ENCODE measurements around the gene DDR2. TPM values are rescaled to one million over a fixed set of nuclear protein-coding genes. Genes with fewer than 3 reads are reported as not detected.

The DDR2 gene
- total and polyA plus RNA-seq, 2 of the 4 experiments (the other 2 are of a cell fraction) = 66.1 to 245 TPM

GRCh38 chr1:162829268-162829667 is 197.0 kb downstream of the DDR2 start:
- TF ChIP-seq CTCF (conservative IDR thresholded peaks at IDR 0.05; ENCODE audit: low read depth, low read length) (no peak), MAFK (IDR thresholded peaks at IDR 0.05; ENCODE audit: low read depth, low read length) (no peak), CHD1 (IDR thresholded peaks at IDR 0.05; ENCODE audit: low read depth, low read length) (no peak), RFX5 (IDR thresholded peaks at IDR 0.05; ENCODE audit: low read depth, low read length) (no peak), MAZ (IDR thresholded peaks at IDR 0.05; ENCODE audit: borderline replicate concordance, low read depth, low read length) (no peak), SMC3 (IDR thresholded peaks at IDR 0.05; ENCODE audit: low read depth, low read length) (no peak), RAD21 (IDR thresholded peaks at IDR 0.05; ENCODE audit: low read length) (no peak), NFE2L2 (IDR thresholded peaks at IDR 0.05; ENCODE audit: low read depth, low read length) (no peak), FOS (IDR thresholded peaks at IDR 0.05; ENCODE audit: low read depth, low read length) (no peak), MXI1 (IDR thresholded peaks at IDR 0.05; ENCODE audit: borderline replicate concordance, low read depth, low read length) (no peak), USF2 (IDR thresholded peaks at IDR 0.05; ENCODE audit: low read depth, low read length) (no peak), BHLHE40 (IDR thresholded peaks at IDR 0.05; ENCODE audit: low read depth, low read length) (no peak), CEBPB (IDR thresholded peaks at IDR 0.05; ENCODE audit: low read depth, low read length) (no peak), POLR2A (IDR thresholded peaks at IDR 0.05; ENCODE audit: low read depth, low read length) (no peak), RCOR1 (IDR thresholded peaks at IDR 0.05; ENCODE audit: insufficient replicate concordance, low read length) (no peak)
- BruUV-seq (replicated peaks) = no TSS peak
- ATAC-seq (ENCODE audit: low read depth) = no peak
- Histone ChIP-seq H3K4me1 (ENCODE audit: control insufficient read depth, insufficient read depth, low read length) (no peaks in the 10 kb centered on the region), H3K18ac (ENCODE audit: low read depth, low read length) (no peak overlapping the region), H3K4ac (ENCODE audit: low read depth, low read length) (no peak overlapping the region), H3K27ac (ENCODE audit: insufficient read depth, low read length) (no peak overlapping the region), H3K9me1 (ENCODE audit: insufficient read depth, low read length) (no peaks in the 10 kb centered on the region), H3K79me1 (ENCODE audit: low read depth in 1 of 2, low read length in 2 of 2) (no peaks in the 10 kb centered on the region), H2BK120ac (ENCODE audit: low read depth, low read length) (no peak overlapping the region), H3K23ac (ENCODE audit: low read depth, low read length) (no peak overlapping the region), H2AK5ac (ENCODE audit: low read depth, low read length) (no peak overlapping the region), H3K9ac (ENCODE audit: low read depth, low read length) (no peak overlapping the region), H3K14ac (replicated peaks; ENCODE audit: low read depth, low read length) (no peak overlapping the region), H2BK15ac (ENCODE audit: low read depth, low read length) (no peak overlapping the region), H3K36me3 (ENCODE audit: control insufficient read depth, insufficient read depth, low read length) (no peaks in the 10 kb centered on the region), H3K9me3 (ENCODE audit: control insufficient read depth, insufficient read depth, low read length) (no peaks in the 10 kb centered on the region), H3K4me3 (ENCODE audit: insufficient read depth, low read depth, low read length) (no peak overlapping the region), H4K8ac (ENCODE audit: low read depth in 2 of 2, low read length in 2 of 2) (no peak overlapping the region), H2AFZ (replicated peaks; ENCODE audit: low read length, poor library complexity) (no peak overlapping the region), H4K20me1 (ENCODE audit: insufficient read depth, low read length) (no peaks in the 10 kb centered on the region), H4K91ac (ENCODE audit: insufficient read depth, low read depth, low read length) (no peak overlapping the region), H2BK20ac (ENCODE audit: low read depth, low read length) (no peak overlapping the region), H2AK9ac (replicated peaks; ENCODE audit: low read depth, low read length, poor library complexity) (no peak overlapping the region), H3K4me2 (ENCODE audit: low read depth, low read length) (no peak overlapping the region), H4K5ac (ENCODE audit: low read depth, low read length) (no peak overlapping the region), H3K27me3 (ENCODE audit: control insufficient read depth, insufficient read depth, low read length) (peaks cover 8% of the 10 kb centered on the region), H3K56ac (ENCODE audit: extremely low read depth, insufficient read depth, low read length) (no peak overlapping the region), H2BK5ac (ENCODE audit: low read depth, low read length, poor library complexity, severe bottlenecking) (no peak overlapping the region)
- ChIA-PET CTCF (no interaction called here), POLR2A (ENCODE audit: unreplicated experiment) (no interaction called here)
- dilution Hi-C loops (cut with HindIII; ENCODE audit: low sequenced_read_pairs, unreplicated experiment) = no loop called here
- intact Hi-C loops (cut with micrococcal nuclease) = no loop called here
- no peak for DNase-seq
- no CpG with 5 or more reads among the region's 1 CpG for WGBS, 2 experiments (ENCODE audit: extremely low coverage in 2 of 2, insufficient read length in 1 of 2)
- in situ Hi-C loops (cut with MboI; ENCODE audit: low sequenced_read_pairs) = no loop called here

Measured in IMR-90 (cell line).